ENCODE data around the gene PLA2G4F.

PLA2G4F gene

DNA sequence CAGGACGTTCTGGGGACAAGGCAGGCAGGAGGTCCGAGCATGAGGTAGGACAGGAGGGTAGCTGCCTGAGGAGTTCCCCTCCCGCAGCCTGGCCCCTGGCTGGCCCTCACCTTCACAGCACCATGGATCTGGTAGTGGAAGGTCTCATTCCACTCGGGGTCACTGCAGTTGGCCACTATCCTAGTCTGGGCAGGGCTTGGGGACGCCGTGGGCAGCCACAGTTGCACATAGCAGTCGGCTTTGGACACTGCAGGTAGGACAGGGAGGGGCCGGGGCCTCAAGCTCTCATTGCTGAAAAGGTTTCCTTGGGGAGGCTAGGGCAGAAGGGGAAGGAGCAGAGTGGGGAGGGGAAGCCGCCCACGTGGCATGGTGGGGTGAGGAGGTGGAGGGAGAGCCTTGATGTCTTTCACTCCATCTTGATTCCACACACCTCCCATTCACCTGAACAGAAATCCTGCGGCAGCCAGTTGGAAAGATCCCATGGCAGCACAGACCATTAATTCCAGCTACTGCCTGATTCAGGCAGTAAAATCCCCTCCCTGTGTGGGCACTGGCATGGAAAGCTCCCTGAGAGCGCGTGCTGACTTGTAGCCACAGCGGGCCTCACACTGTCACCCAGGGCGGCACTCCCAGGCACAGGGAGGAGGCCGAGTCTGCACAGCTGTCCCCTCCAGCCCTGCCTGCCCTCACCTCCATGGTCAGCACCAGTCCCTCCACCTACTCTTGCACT lies 2.1 kb downstream of the PLA2G4F start:
- H3K36me3 ChIP-seq (ENCODE audit: control insufficient read depth in 2 of 2, insufficient read depth in 1 of 2, low read length in 2 of 2), result peaks cover 0 to 8% of the 10 kb centered on the region in 2 experiments; a peak in 1 of 3 replicates
- H3K27ac ChIP-seq (ENCODE audit: extremely low read depth, low read depth, low read length), result no peak overlapping the region
- no peaks in the 10 kb centered on the region; the same call in 1 of the 2 replicates for H3K4me1 ChIP-seq (ENCODE audit: control insufficient read depth, insufficient read depth, low read length)
- POLR2A ChIA-PET, result no interaction called here
- no peaks in the 10 kb centered on the region for H3K9me3 ChIP-seq (ENCODE audit: control insufficient read depth, insufficient read depth, low read depth, low read length)
- TF ChIP-seq, protein P1, sequence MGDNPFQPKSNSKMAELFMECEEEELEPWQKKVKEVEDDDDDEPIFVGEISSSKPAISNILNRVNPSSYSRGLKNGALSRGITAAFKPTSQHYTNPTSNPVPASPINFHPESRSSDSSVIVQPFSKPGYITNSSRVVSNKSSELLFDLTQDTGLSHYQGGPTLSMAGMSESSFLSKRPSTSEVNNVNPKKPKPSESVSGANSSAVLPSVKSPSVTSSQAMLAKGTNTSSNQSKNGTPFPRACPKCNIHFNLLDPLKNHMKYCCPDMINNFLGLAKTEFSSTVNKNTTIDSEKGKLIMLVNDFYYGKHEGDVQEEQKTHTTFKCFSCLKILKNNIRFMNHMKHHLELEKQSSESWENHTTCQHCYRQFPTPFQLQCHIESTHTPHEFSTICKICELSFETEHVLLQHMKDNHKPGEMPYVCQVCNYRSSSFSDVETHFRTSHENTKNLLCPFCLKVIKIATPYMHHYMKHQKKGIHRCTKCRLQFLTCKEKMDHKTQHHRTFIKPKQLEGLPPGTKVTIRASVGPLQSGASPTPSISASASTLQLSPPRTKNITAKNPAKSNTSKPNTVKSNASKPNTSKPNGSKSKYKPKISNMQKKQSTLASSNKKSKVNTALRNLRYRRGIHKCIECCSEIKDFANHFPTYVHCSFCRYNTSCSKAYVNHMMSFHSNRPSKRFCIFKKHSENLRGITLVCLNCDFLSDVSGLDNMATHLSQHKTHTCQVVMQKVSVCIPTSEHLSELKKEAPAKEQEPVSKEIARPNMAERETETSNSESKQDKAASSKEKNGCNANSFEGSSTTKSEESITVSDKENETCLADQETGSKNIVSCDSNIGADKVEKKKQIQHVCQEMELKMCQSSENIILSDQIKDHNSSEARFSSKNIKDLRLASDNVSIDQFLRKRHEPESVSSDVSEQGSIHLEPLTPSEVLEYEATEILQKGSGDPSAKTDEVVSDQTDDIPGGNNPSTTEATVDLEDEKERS (tag by site-specific recombination; IDR thresholded peaks at IDR 0.05), result no peak
- TF ChIP-seq ZIC2 (tag by site-specific recombination; IDR thresholded peaks at IDR 0.05) (0 out of 2 replicates have a peak, but pooled peaks have one; percentile 22), YY2 (tag by site-specific recombination; IDR thresholded peaks at IDR 0.05) (no peak)
- H3K4me3 ChIP-seq (ENCODE audit: low read depth, low read length), result no peak overlapping the region
- CTCF ChIA-PET, result interaction anchor here (0.8 kb wide), 1 partner anchor 16 kb away, joined by 3 read pairs; no protein-coding TSS in a partner anchor

DNA sequence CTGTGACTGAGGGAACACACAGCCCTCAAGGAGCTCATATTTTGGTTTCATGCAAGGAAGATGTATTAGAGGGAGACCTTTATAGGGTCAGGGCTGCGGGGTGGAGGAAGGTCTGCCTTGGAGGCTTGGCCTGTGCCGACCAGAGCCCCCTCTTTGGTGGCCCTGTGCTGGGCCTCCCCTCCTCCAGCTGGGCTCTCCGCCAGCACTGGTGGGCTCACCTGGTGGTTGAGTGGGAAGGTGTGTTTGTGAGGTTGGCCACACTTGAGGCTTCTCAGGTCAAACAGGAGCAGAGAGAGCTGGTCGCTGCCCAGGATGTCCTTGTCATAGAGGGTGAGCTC lies 2.6 kb downstream of the PLA2G4F start:
- ChIA-PET POLR2A (no interaction called here), CTCF (interaction anchor here (0.6 to 0.8 kb wide), 2 partner anchors 15 to 70 kb away, joined by 3 read pairs; no protein-coding TSS in a partner anchor)
- Histone ChIP-seq H3K27ac (ENCODE audit: extremely low read depth, low read depth, low read length) (no peak overlapping the region), H3K4me3 (ENCODE audit: low read depth, low read length) (no peak overlapping the region), H3K36me3 (ENCODE audit: control insufficient read depth in 2 of 2, insufficient read depth in 1 of 2, low read length in 2 of 2) (peaks cover 0 to 3% of the 10 kb centered on the region in 2 experiments; a peak in 1 of 3 replicates), H3K4me1 (ENCODE audit: control insufficient read depth, insufficient read depth, low read length) (no peaks in the 10 kb centered on the region; the same call in 1 of the 2 replicates), H3K9me3 (ENCODE audit: control insufficient read depth, insufficient read depth, low read depth, low read length) (no peaks in the 10 kb centered on the region)
- no peak for TF ChIP-seq ZNF10 (tag by site-specific recombination; IDR thresholded peaks at IDR 0.05)
- TF ChIP-seq, protein P2, sequence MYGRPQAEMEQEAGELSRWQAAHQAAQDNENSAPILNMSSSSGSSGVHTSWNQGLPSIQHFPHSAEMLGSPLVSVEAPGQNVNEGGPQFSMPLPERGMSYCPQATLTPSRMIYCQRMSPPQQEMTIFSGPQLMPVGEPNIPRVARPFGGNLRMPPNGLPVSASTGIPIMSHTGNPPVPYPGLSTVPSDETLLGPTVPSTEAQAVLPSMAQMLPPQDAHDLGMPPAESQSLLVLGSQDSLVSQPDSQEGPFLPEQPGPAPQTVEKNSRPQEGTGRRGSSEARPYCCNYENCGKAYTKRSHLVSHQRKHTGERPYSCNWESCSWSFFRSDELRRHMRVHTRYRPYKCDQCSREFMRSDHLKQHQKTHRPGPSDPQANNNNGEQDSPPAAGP (tag by site-specific recombination; IDR thresholded peaks at IDR 0.05), result no peak
- TF ChIP-seq ZNF558 (tag by site-specific recombination; IDR thresholded peaks at IDR 0.05), result no peak

- Histone ChIP-seq H3K9me3 (ENCODE audit: control insufficient read depth, insufficient read depth, low read depth, low read length) (no peaks in the 10 kb centered on the region), H3K36me3 (ENCODE audit: control insufficient read depth in 2 of 2, insufficient read depth in 1 of 2, low read length in 2 of 2) (no peaks in the 10 kb centered on the region), H3K4me1 (ENCODE audit: control insufficient read depth, insufficient read depth, low read length) (no peaks in the 10 kb centered on the region; the same call in 1 of the 2 replicates), H3K4me3 (ENCODE audit: low read depth, low read length) (no peak overlapping the region), H3K27ac (ENCODE audit: extremely low read depth, low read depth, low read length) (no peak overlapping the region)
- POLR2A ChIA-PET, result no interaction called here
- CTCF ChIA-PET, result interaction anchor here (0.6 kb wide), 1 partner anchor 69 kb away, joined by 3 read pairs; no protein-coding TSS in a partner anchor
- no peak for TF ChIP-seq TCF7L2 (IDR thresholded peaks at IDR 0.05; ENCODE audit: borderline replicate concordance, low read depth, low read length)
- TF ChIP-seq ZNF362 (tag by site-specific recombination; IDR thresholded peaks at IDR 0.05), result no peak
- TF ChIP-seq, protein P3, sequence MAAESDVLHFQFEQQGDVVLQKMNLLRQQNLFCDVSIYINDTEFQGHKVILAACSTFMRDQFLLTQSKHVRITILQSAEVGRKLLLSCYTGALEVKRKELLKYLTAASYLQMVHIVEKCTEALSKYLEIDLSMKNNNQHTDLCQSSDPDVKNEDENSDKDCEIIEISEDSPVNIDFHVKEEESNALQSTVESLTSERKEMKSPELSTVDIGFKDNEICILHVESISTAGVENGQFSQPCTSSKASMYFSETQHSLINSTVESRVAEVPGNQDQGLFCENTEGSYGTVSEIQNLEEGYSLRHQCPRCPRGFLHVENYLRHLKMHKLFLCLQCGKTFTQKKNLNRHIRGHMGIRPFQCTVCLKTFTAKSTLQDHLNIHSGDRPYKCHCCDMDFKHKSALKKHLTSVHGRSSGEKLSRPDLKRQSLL (tag by site-specific recombination; IDR thresholded peaks at IDR 0.05), result no peak
- no peak for TF ChIP-seq ZNF843 (tag by site-specific recombination; IDR thresholded peaks at IDR 0.05)
- no peak for TF ChIP-seq BCL11B (tag by site-specific recombination; IDR thresholded peaks at IDR 0.05; ENCODE audit: low read depth)
- TF ChIP-seq GFI1B (tag by site-specific recombination; IDR thresholded peaks at IDR 0.05), result no peak
- TF ChIP-seq, protein P4, sequence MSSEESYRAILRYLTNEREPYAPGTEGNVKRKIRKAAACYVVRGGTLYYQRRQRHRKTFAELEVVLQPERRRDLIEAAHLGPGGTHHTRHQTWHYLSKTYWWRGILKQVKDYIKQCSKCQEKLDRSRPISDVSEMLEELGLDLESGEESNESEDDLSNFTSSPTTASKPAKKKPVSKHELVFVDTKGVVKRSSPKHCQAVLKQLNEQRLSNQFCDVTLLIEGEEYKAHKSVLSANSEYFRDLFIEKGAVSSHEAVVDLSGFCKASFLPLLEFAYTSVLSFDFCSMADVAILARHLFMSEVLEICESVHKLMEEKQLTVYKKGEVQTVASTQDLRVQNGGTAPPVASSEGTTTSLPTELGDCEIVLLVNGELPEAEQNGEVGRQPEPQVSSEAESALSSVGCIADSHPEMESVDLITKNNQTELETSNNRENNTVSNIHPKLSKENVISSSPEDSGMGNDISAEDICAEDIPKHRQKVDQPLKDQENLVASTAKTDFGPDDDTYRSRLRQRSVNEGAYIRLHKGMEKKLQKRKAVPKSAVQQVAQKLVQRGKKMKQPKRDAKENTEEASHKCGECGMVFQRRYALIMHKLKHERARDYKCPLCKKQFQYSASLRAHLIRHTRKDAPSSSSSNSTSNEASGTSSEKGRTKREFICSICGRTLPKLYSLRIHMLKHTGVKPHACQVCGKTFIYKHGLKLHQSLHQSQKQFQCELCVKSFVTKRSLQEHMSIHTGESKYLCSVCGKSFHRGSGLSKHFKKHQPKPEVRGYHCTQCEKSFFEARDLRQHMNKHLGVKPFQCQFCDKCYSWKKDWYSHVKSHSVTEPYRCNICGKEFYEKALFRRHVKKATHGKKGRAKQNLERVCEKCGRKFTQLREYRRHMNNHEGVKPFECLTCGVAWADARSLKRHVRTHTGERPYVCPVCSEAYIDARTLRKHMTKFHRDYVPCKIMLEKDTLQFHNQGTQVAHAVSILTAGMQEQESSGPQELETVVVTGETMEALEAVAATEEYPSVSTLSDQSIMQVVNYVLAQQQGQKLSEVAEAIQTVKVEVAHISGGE (tag by site-specific recombination; conservative IDR thresholded peaks at IDR 0.05; ENCODE audit: low read depth), result no peak
- TF ChIP-seq SCRT1 (tag by site-specific recombination; IDR thresholded peaks at IDR 0.05; ENCODE audit: borderline replicate concordance), result no peak
- TF ChIP-seq ZNF623 (tag by site-specific recombination; IDR thresholded peaks at IDR 0.05), result no peak
- no peak for TF ChIP-seq MYNN (tag by site-specific recombination; IDR thresholded peaks at IDR 0.05; ENCODE audit: borderline replicate concordance)
- no peak for TF ChIP-seq GLI2 (tag by site-specific recombination; IDR thresholded peaks at IDR 0.05; ENCODE audit: borderline replicate concordance, low read depth)
- TF ChIP-seq, protein P5, sequence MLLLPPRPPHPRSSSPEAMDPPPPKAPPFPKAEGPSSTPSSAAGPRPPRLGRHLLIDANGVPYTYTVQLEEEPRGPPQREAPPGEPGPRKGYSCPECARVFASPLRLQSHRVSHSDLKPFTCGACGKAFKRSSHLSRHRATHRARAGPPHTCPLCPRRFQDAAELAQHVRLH (tag by site-specific recombination; IDR thresholded peaks at IDR 0.05), result no peak
Observed at GRCh38 chr15:42152921-42153698, 3.3 kb downstream of the PLA2G4F start.

Data from HEK293 (cell line).